SK-N-SH (cell line): Measurements from ENCODE around the gene DIP2A.

Source experiments
- TF ChIP-seq, protein P1 (sequence below): IDR thresholded peaks from 2 replicates; pipeline ENCODE4 v1.4.0; 2012; ENCODE audit warnings: low read depth, borderline replicate concordance
- TF ChIP-seq, protein P2 (sequence below): fragments of 200-600 bp; sonication (generic); IDR thresholded peaks from 2 replicates; pipeline ENCODE4 v1.6.1; 2017; ENCODE audit warnings: antibody characterized with exemption, mild to moderate bottlenecking, moderate library complexity

DNA sequence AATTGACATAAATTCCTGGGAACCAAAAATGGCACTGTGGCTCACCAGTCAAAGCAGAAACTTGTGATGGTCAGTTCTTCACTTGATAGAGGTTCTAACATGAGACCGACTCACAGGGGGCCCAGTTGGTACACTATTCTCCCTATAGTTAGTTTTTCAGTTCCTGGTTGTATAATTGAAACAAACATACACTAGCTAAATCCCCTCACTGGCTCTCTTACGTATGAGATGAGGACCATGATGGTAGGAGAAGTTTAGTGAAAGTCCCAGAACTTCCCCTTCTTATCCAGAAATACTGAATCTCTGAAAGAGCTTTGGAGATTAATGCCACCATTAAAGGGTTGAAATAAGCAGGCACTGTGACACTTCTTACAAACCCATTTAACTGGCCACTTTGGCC, 148.9 kb downstream of the DIP2A start:
- TF ChIP-seq, protein P1, sequence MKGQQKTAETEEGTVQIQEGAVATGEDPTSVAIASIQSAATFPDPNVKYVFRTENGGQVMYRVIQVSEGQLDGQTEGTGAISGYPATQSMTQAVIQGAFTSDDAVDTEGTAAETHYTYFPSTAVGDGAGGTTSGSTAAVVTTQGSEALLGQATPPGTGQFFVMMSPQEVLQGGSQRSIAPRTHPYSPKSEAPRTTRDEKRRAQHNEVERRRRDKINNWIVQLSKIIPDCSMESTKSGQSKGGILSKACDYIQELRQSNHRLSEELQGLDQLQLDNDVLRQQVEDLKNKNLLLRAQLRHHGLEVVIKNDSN = no peak
- TF ChIP-seq, protein P2, sequence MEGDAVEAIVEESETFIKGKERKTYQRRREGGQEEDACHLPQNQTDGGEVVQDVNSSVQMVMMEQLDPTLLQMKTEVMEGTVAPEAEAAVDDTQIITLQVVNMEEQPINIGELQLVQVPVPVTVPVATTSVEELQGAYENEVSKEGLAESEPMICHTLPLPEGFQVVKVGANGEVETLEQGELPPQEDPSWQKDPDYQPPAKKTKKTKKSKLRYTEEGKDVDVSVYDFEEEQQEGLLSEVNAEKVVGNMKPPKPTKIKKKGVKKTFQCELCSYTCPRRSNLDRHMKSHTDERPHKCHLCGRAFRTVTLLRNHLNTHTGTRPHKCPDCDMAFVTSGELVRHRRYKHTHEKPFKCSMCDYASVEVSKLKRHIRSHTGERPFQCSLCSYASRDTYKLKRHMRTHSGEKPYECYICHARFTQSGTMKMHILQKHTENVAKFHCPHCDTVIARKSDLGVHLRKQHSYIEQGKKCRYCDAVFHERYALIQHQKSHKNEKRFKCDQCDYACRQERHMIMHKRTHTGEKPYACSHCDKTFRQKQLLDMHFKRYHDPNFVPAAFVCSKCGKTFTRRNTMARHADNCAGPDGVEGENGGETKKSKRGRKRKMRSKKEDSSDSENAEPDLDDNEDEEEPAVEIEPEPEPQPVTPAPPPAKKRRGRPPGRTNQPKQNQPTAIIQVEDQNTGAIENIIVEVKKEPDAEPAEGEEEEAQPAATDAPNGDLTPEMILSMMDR = no peak
